ENCODE measurements around the gene EMILIN3. TPM values are rescaled to one million over a fixed set of nuclear protein-coding genes. Genes with fewer than 3 reads are reported as not detected.

Gene EMILIN3
- total RNA-seq: under 1 TPM in 3 of 4 donors, not detected in 1; 0.13 to 0.76 (median 0.44) TPM

- H3K9me3 ChIP-seq: peaks cover 0 to 6% (median 0%) of the 10 kb centered on the region in 3 donors
- H3K27me3 ChIP-seq: peaks cover 0 to 63% (median 5%) of the 10 kb centered on the region in 4 donors
- H3K4me1 ChIP-seq: peaks cover 4 to 24% (median 5%) of the 10 kb centered on the region in 3 donors
- H3K4me3 ChIP-seq: peak within 1 kb of the TSS; percentile 4 to 67 (median 42)
- TF ChIP-seq CTCF (IDR thresholded peaks at IDR 0.05) (no peak), POLR2A (IDR thresholded peaks at IDR 0.05) (no peak)
- H3K27ac ChIP-seq: no peak within 1 kb of the TSS
- H3K36me3 ChIP-seq: no peaks in the 10 kb centered on the region
- no peak for DNase-seq
- intact Hi-C loops (cut with DNase I): no loop called here
- 45 to 53% methylated on average over 9 of the region's 93 CpGs for WGBS, 2 donors
These were observed at the start of gene EMILIN3 for GRCh38 chr20:41366546-41367392. Gene EMILIN3 (minus strand): TSS chr20:41366818. CDS start chr20:41366634, 184 bp downstream.

- Histone ChIP-seq H3K4me1 (peaks cover 0 to 38% (median 10%) of the 10 kb centered on the region in 3 donors), H3K27ac (no peak overlapping the region), H3K36me3 (peaks cover 5 to 97% (median 24%) of the 10 kb centered on the region in 3 donors), H3K4me3 (no peak overlapping the region), H3K27me3 (no peaks in the 10 kb centered on the region), H3K9me3 (no peaks in the 10 kb centered on the region)
- DNase-seq: no peak
- intact Hi-C loops (cut with DNase I): no loop called here
- WGBS, 2 donors: 77 to 86% methylated on average over 6 to 7 of the region's 8 CpGs
- no peak for TF ChIP-seq POLR2A (IDR thresholded peaks at IDR 0.05)
- no peak for TF ChIP-seq CTCF (IDR thresholded peaks at IDR 0.05)
These were observed 48.6 kb upstream of the EMILIN3 start for GRCh38 chr20:41415191-41415590.

- 66 to 72% methylated on average over 5 of the region's 5 CpGs for WGBS, 2 donors
- intact Hi-C loops (cut with DNase I): loop anchor here (5.0 kb wide), 1 partner anchor 71 kb away; the partner anchor contains the start of gene LPIN3
These were observed 46.6 kb upstream of the EMILIN3 start for GRCh38 chr20:41413169-41413568.

GRCh38 chr20:41412324-41413120, 45.9 kb upstream of the EMILIN3 start:
- WGBS, 2 donors: 75 to 90% methylated on average over 11 to 12 of the region's 12 CpGs
- H3K36me3 ChIP-seq: peaks cover 5 to 99% (median 24%) of the 10 kb centered on the region in 3 donors
- DNase-seq: no peak
- peaks cover 4 to 62% (median 19%) of the 10 kb centered on the region in 3 donors for H3K4me1 ChIP-seq
- H3K27ac ChIP-seq: peak overlapping the region; percentile 65 to 86 (median 80)
- H3K4me3 ChIP-seq: peak overlapping the region in 1 of 4 donors; percentile 10
- no peaks in the 10 kb centered on the region for H3K9me3 ChIP-seq
- no peaks in the 10 kb centered on the region for H3K27me3 ChIP-seq
- TF ChIP-seq CTCF (IDR thresholded peaks at IDR 0.05) (no peak), POLR2A (IDR thresholded peaks at IDR 0.05) (no peak)
- intact Hi-C loops (cut with DNase I): loop anchor here (5.0 kb wide), 1 partner anchor 70 kb away; the partner anchor contains the start of gene LPIN3

More at GRCh38 chr20:41413169-41413568, 46.6 kb upstream of the EMILIN3 start:
- no peak for TF ChIP-seq CTCF (IDR thresholded peaks at IDR 0.05)
- TF ChIP-seq POLR2A (IDR thresholded peaks at IDR 0.05): no peak
- H3K9me3 ChIP-seq: no peaks in the 10 kb centered on the region
- no peaks in the 10 kb centered on the region for H3K27me3 ChIP-seq
- DNase-seq: no peak
- peak overlapping the region; percentile 42 to 86 (median 66) for H3K27ac ChIP-seq
- H3K36me3 ChIP-seq: peaks cover 5 to 99% (median 24%) of the 10 kb centered on the region in 3 donors
- no peak overlapping the region for H3K4me3 ChIP-seq
- peaks cover 4 to 56% (median 19%) of the 10 kb centered on the region in 3 donors for H3K4me1 ChIP-seq

Data from esophagus squamous epithelium (tissue), 5 donors.